T-cell (primary cell): Measurements from ENCODE around the gene WDR18. TPM values are rescaled to one million over a fixed set of nuclear protein-coding genes. Genes with fewer than 3 reads are reported as not detected.
A peak's percentile ranks its signal among the peaks of the same experiment; 100 is the strongest.

ENCODE experiments used
- ATAC-seq, 4 experiments: fragments of 200-7000 bp in 3 of 4; fragments of 150-1000 bp in 1 of 4; cut with Tn5 transposase; replicated peaks in 1 of 4; 1 replicate in 3 of 4; 2 replicates in 1 of 4; pipeline ENCODE4 v1.10.0; 2021; ENCODE audit warnings: moderate library complexity in 3 of 4, mild to moderate bottlenecking in 2 of 4, moderate number of reproducible peaks in 1 of 4
- CTCF ChIA-PET, 2 donors: fragments of 300-600 bp; sonication (Branson Sonifier 250); formaldehyde crosslinking; loops; one replicate each; lab custom pipeline; 2022; ENCODE audit warnings: antibody characterized with exemption in 2 of 2; lab: Charles Lee
- POLR2A ChIA-PET, 2 donors: fragments of 300-600 bp; sonication (Branson Sonifier 250); formaldehyde crosslinking; loops; one replicate each; lab custom pipeline; 2022; ENCODE audit warnings: antibody characterized with exemption in 2 of 2; lab: Charles Lee
- DNase-seq, 35 experiments: peaks; one replicate each; pipeline versions ENCODE4 v3.0.0 to v3.0.0-alpha.2; 2013 to 2023
- H3K27ac ChIP-seq: one replicate; pipeline ENCODE4 v1.5.1; 2013; ENCODE audit warnings: low read length
- H3K27me3 ChIP-seq, 2 experiments: replicated peaks in 1 of 2; 1 replicate in 1 of 2; 2 replicates in 1 of 2; pipeline versions ENCODE4 v1.6.1 to v1.7.0; 2013; ENCODE audit warnings: low read length in 1 of 2, mixed read lengths in 1 of 2; ENCODE audit not compliant: control insufficient read depth in 2 of 2, insufficient read depth in 2 of 2; ENCODE audit errors: extremely low read depth in 1 of 2
- H3K36me3 ChIP-seq, 2 donors: 1 replicate in 1 of 2; 2 replicates in 1 of 2; pipeline versions ENCODE4 v1.6.1 to v1.7.0; 2013; ENCODE audit warnings: low read length in 1 of 2; ENCODE audit not compliant: control insufficient read depth in 2 of 2, insufficient read depth in 1 of 2; ENCODE audit errors: extremely low read depth in 1 of 2
- H3K4me1 ChIP-seq, 2 experiments: 1 replicate in 1 of 2; 2 replicates in 1 of 2; pipeline versions ENCODE4 v1.6.1 to v1.7.0; 2013; ENCODE audit warnings: low read length in 2 of 2, mixed read lengths in 1 of 2; ENCODE audit not compliant: insufficient read depth in 2 of 2, control insufficient read depth in 1 of 2; ENCODE audit errors: extremely low read depth in 1 of 2
- H3K4me3 ChIP-seq, 2 donors: 1 replicate in 1 of 2; 2 replicates in 1 of 2; pipeline versions ENCODE4 v1.5.1 to v1.7.0; 2013; ENCODE audit warnings: mild to moderate bottlenecking in 2 of 2, low read length in 1 of 2, moderate library complexity in 1 of 2; ENCODE audit not compliant: control insufficient read depth in 1 of 2; ENCODE audit errors: extremely low read depth in 1 of 2
- H3K9me3 ChIP-seq: 2 replicates; pipeline ENCODE4 v1.7.0; 2013
- H3K27ac Mint-ChIP-seq, 2 donors: one replicate each; pipeline ENCODE4 v1.8.0; 2020 to 2021; ENCODE audit warnings: mild to moderate bottlenecking in 2 of 2, mixed read lengths in 2 of 2
- H3K27me3 Mint-ChIP-seq, 2 donors: one replicate each; pipeline ENCODE4 v1.8.0; 2021 to 2022; ENCODE audit warnings: mixed read lengths in 2 of 2
- H3K36me3 Mint-ChIP-seq: one replicate; pipeline ENCODE4 v1.8.0; 2021; ENCODE audit warnings: mixed read lengths
- H3K4me1 Mint-ChIP-seq, 3 donors: one replicate each; pipeline ENCODE4 v1.8.0; 2020 to 2022; ENCODE audit warnings: mixed read lengths in 3 of 3, mild to moderate bottlenecking in 1 of 3
- H3K4me3 Mint-ChIP-seq, 3 donors: one replicate each; pipeline ENCODE4 v1.8.0; 2020 to 2022; ENCODE audit warnings: mild to moderate bottlenecking in 3 of 3, mixed read lengths in 3 of 3, moderate library complexity in 3 of 3
- H3K9me3 Mint-ChIP-seq, 3 donors: one replicate each; pipeline ENCODE4 v1.8.0; 2020 to 2022; ENCODE audit warnings: mixed read lengths in 3 of 3
- WGBS: methylation state at CpG from one replicate; pipeline ENCODE4 v1.1.5; 2013; ENCODE audit warnings: missing lambda C conversion rate; ENCODE audit not compliant: insufficient coverage; 5-methylcytosine and 5-hydroxymethylcytosine counted together
- total RNA-seq, 35 experiments: library from RNA in 6 of 35; stranded (reverse) in 6 of 35; fragments of 120-200 nt in 1 of 35; gene quantifications; one replicate each; pipeline versions ENCODE4 v1.2.1 to v1.2.4 and lab custom pipeline; 2013 to 2026

Gene WDR18
- total RNA-seq, 5 donors from 2014 or later (not counting 1 experiment from before 2014, with no cell fraction given) = 24.6 to 65.9 (median 53.5) TPM

DNA sequence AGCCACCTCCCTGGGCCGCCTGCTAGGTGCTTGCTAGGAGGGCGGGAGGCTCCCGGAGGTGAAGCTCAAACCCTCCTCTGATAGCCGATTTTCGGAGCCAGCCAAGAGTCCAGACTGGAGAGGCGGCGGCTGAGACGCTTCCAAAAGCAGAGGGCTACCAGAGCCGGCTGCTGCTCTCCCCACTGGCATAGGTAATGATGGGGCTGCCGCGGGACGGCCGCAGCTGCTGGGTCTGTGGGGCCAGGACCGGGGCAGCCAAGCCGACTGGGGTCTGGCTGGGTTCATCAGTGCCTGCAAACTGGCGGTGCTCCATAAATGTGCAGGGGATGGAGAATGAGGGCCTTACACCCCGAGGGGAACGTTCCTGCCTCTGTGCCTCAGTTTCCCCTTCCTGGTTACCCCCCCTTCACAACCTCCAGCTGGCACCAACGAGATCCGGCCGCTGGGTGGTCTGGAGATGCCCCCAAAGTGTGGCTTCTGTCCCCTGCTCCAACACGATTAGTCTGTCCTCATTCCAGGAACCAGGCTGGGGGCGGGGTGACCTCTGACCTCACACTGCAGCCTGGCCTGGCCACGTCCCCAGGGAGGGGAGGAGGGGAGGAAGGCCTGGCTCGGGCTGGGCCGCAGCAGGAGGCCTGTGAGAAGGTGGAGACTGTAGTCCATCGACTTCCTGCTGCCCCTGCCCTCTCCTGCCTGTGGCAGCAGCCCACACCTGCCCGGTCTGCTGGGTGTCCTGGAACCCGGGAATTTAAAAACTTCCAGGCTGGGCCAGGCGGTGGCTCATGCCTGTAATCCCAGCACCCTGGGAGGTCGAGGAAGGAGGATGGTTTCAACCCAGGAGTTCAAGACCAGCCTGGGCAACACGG is 3.8 kb upstream of the WDR18 start:
- ChIA-PET POLR2A (no interaction called here), CTCF (interaction anchor here in 1 of 2 donors (0.5 kb wide), 1 partner anchor 21 kb away, joined by 6 read pairs; no protein-coding TSS in a partner anchor)
- Mint-ChIP-seq H3K27ac (no peak overlapping the region), H3K36me3 (no peaks in the 10 kb centered on the region), H3K4me1 (peaks cover 12 to 15% (median 13%) of the 10 kb centered on the region in 3 donors), H3K27me3 (no peaks in the 10 kb centered on the region), H3K4me3 (no peak overlapping the region), H3K9me3 (no peaks in the 10 kb centered on the region)
- no peak overlapping the region for H3K4me3 ChIP-seq
- peaks cover 0 to 5% of the 10 kb centered on the region in 2 experiments for H3K27me3 ChIP-seq
- ATAC-seq (no peak), DNase-seq (no peak)
- H3K4me1 ChIP-seq = peaks cover 10 to 29% of the 10 kb centered on the region in 2 experiments
- no peaks in the 10 kb centered on the region for H3K9me3 ChIP-seq
- H3K36me3 ChIP-seq = no peaks in the 10 kb centered on the region
- H3K27ac ChIP-seq = no peak overlapping the region
- WGBS = 76% methylated on average over 21 of the region's 32 CpGs

DNA sequence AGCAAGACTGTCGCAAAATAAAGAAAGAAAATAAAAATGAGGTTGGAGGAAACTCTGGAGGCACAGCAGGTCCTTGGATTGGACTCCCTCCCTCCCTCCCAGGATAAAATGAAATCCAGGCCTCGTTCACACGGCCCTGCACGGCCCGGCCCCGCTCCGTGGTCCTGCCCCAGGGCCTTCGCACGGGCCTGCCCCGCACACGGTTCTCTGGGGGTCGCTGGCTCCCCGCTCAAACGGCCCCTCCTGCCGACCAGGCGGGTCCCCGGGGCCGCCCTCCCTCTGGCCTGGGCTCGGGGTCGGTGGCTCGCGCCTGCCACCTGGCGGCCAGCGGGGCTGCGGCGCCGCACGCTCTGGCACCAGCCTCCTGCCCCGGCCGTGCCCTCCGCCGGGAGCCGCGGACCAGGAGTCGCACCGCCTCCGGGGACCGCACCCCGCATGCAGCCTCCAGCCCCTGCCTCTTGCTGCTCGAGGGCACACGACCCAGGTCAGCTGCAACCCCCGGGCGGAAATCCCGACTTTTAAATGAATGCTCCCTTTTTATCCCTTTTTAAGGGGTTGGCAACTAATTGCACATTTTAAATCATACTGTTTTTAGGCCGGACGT is 1.5 kb upstream of the WDR18 start:
- ChIA-PET CTCF (interaction anchor here in 1 of 2 donors (1.2 to 2.1 kb wide), 2 partner anchors 60 to 605 kb away, joined by 4 to 25 read pairs; no protein-coding TSS in a partner anchor), POLR2A (no interaction called here)
- DNase-seq (peak in 33 of 35 experiments; percentile 31 to 87 (median 60)), ATAC-seq (peak; percentile 75 to 82 (median 78))
- Mint-ChIP-seq H3K4me1 (peaks cover 13 to 19% (median 17%) of the 10 kb centered on the region in 3 donors), H3K27ac (no peak overlapping the region), H3K9me3 (no peaks in the 10 kb centered on the region), H3K27me3 (no peaks in the 10 kb centered on the region), H3K4me3 (peak overlapping the region in 1 of 3 donors; percentile 29), H3K36me3 (peaks cover 10% of the 10 kb centered on the region)
- H3K27me3 ChIP-seq = peaks cover 0 to 5% of the 10 kb centered on the region in 2 experiments
- H3K9me3 ChIP-seq = no peaks in the 10 kb centered on the region
- under 1% methylated on average over 36 of the region's 46 CpGs for WGBS
- H3K27ac ChIP-seq = no peak overlapping the region
- H3K4me3 ChIP-seq = no peak overlapping the region
- peaks cover 4 to 12% of the 10 kb centered on the region in 2 donors for H3K36me3 ChIP-seq
- H3K4me1 ChIP-seq = peaks cover 10 to 29% of the 10 kb centered on the region in 2 experiments

DNA sequence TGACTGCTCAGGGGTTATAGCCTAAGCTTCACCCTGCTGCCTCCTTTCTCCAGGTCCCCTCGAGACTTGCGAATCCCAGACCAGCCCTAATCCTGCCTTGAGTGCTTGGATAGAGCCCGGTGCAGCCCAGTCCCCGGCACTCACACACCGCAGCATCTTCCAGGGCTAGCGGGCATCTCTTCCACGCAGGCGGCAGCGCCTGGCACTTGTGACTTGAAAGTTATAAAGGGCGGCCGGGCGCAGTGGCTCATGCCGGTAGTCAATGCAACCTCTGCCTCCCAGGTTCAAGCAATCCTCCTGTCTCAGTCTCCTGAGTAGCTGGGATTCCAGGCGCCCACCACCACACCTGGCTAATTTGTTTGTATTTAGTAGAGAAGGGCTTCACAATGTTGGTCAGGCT is 1.9 kb downstream of the WDR18 start:
- Histone ChIP-seq H3K4me1 (peaks cover 10 to 42% of the 10 kb centered on the region in 2 experiments), H3K36me3 (peaks cover 12 to 32% of the 10 kb centered on the region in 2 donors), H3K4me3 (no peak overlapping the region), H3K27me3 (no peaks in the 10 kb centered on the region), H3K27ac (no peak overlapping the region), H3K9me3 (no peaks in the 10 kb centered on the region)
- Mint-ChIP-seq H3K27me3 (no peaks in the 10 kb centered on the region), H3K36me3 (peaks cover 10% of the 10 kb centered on the region), H3K4me1 (peaks cover 13 to 21% (median 19%) of the 10 kb centered on the region in 3 donors), H3K9me3 (no peaks in the 10 kb centered on the region), H3K27ac (no peak overlapping the region), H3K4me3 (peak overlapping the region; percentile 93 to 98 (median 94))
- no peak for DNase-seq
- ChIA-PET CTCF (no interaction called here), POLR2A (no interaction called here)
- ATAC-seq = no peak
- 90% methylated on average over 4 of the region's 14 CpGs for WGBS

DNA sequence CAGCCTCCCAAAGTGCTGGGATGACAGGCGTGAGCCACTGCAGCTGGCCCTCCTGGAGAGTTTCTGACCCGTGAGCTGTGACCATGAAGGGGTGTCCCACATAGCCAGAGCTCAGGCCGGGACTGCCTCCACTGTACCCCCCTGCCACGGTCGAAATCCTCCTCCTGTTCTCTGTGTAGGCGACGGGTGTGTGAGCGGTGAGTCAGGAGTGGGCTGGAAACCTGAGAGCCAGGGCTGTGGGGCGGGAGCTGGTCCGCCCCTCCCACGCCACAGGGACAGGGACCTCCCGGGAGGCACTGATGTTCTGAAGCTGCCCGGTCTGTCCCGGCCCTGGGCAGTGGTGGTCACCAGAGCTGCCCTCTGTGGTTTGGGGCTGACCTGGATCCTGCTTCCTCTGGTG is 3.9 kb downstream of the WDR18 start:
- WGBS = 84% methylated on average over 10 of the region's 14 CpGs
- Mint-ChIP-seq H3K9me3 (no peaks in the 10 kb centered on the region), H3K4me1 (peaks cover 13 to 18% (median 17%) of the 10 kb centered on the region in 3 donors), H3K27me3 (no peaks in the 10 kb centered on the region), H3K4me3 (no peak overlapping the region), H3K36me3 (peaks cover 13% of the 10 kb centered on the region), H3K27ac (no peak overlapping the region)
- Histone ChIP-seq H3K4me1 (peaks cover 10 to 34% of the 10 kb centered on the region in 2 experiments), H3K36me3 (peaks cover 20 to 35% of the 10 kb centered on the region in 2 donors), H3K27ac (no peak overlapping the region), H3K27me3 (no peaks in the 10 kb centered on the region), H3K4me3 (no peak overlapping the region), H3K9me3 (no peaks in the 10 kb centered on the region)
- ATAC-seq (no peak), DNase-seq (no peak)
- ChIA-PET POLR2A (interaction anchor here (0.5 to 0.7 kb wide), 2 partner anchors 40 to 205 kb away, joined by 3 to 8 read pairs; no protein-coding TSS in a partner anchor), CTCF (interaction anchor here in 1 of 2 donors (0.6 kb wide), 1 partner anchor 17 kb away, joined by 3 read pairs; no protein-coding TSS in a partner anchor)

DNA sequence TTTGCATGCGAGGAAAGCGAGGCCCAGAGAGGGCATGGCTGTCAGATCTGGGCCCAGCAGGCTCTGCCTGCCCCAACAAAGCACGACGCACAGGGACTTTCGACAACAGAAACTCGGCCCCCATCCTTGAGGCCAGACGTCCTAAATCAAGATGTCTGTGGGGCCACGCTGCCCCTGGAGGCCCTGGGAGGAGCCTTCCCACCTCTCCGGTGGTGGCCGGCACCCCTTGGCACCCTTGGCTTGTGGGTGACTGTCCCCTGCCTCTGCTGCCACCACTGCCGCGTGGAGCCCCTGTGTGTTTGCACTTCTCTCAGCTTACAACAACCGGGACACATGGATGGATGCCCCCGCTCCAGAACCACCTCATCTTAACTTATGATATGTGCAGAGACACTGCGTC is 4.4 kb downstream of the WDR18 start:
- ATAC-seq (no peak), DNase-seq (no peak)
- H3K27ac Mint-ChIP-seq = no peak overlapping the region
- no peaks in the 10 kb centered on the region for H3K9me3 Mint-ChIP-seq
- H3K27me3 Mint-ChIP-seq = no peaks in the 10 kb centered on the region
- Histone ChIP-seq H3K9me3 (no peaks in the 10 kb centered on the region), H3K4me1 (peaks cover 9 to 29% of the 10 kb centered on the region in 2 experiments), H3K36me3 (peaks cover 25 to 35% of the 10 kb centered on the region in 2 donors), H3K27me3 (no peaks in the 10 kb centered on the region), H3K4me3 (no peak overlapping the region), H3K27ac (no peak overlapping the region)
- H3K4me3 Mint-ChIP-seq = no peak overlapping the region
- POLR2A ChIA-PET = no interaction called here
- H3K4me1 Mint-ChIP-seq = peaks cover 13 to 18% (median 17%) of the 10 kb centered on the region in 3 donors
- CTCF ChIA-PET = no interaction called here
- peaks cover 13% of the 10 kb centered on the region for H3K36me3 Mint-ChIP-seq
- WGBS = 92% methylated on average over 10 of the region's 15 CpGs

DNA sequence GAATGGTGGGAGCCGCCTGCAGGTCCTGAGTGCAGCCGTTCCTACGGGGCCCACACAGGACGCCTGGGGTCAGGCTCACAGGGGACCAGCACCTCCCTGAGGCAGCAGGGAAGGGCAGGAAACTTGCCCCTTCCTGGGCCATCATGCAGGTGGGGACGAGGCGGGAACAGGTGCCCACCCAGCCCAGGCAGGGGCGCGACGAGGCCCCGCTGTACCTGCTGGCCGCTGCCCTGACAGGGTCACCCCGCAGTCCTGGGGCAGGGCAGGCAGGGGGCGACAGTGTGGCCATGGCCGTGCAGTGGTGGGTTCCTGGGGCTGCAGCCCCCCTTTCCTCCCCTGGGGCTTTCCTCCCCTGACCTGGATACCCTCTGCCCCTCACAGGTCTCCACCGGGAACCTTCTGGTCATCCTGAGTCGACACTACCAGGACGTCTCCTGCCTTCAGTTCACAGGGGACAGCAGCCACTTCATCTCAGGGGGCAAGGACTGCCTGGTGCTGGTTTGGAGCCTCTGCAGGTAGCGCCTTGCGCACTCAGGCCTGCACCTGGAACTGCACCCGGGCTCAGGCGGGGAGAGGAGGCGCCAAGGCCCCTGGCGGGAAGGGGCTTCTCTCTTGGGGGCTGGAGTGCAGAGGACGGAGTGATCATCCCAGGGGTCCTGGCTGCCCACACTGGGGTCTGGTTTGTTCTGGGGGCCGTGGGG is 5.4 kb downstream of the WDR18 start:
- DNase-seq (no peak), ATAC-seq (no peak)
- Mint-ChIP-seq H3K4me1 (peaks cover 8 to 12% (median 12%) of the 10 kb centered on the region in 3 donors), H3K9me3 (no peaks in the 10 kb centered on the region), H3K4me3 (no peak overlapping the region), H3K27me3 (no peaks in the 10 kb centered on the region), H3K27ac (no peak overlapping the region), H3K36me3 (peaks cover 13% of the 10 kb centered on the region)
- WGBS = 89% methylated on average over 24 of the region's 25 CpGs
- no peaks in the 10 kb centered on the region for H3K9me3 ChIP-seq
- H3K27ac ChIP-seq = no peak overlapping the region
- CTCF ChIA-PET = no interaction called here
- H3K4me1 ChIP-seq = peaks cover 4 to 22% of the 10 kb centered on the region in 2 experiments
- no peak overlapping the region for H3K4me3 ChIP-seq
- POLR2A ChIA-PET = no interaction called here
- H3K36me3 ChIP-seq = peaks cover 33 to 35% of the 10 kb centered on the region in 2 donors
- no peaks in the 10 kb centered on the region for H3K27me3 ChIP-seq
